Measurements from ENCODE around the gene RNF19B. TPM values are rescaled to one million over a fixed set of nuclear protein-coding genes. Genes with fewer than 3 reads are reported as not detected.

The RNF19B gene
- total and polyA plus RNA-seq, 10 of the 15 experiments (the other 5 are each of a cell fraction or from before 2014, with no cell fraction given), result 2.8 to 32.6 (median 16.6) TPM

DNA sequence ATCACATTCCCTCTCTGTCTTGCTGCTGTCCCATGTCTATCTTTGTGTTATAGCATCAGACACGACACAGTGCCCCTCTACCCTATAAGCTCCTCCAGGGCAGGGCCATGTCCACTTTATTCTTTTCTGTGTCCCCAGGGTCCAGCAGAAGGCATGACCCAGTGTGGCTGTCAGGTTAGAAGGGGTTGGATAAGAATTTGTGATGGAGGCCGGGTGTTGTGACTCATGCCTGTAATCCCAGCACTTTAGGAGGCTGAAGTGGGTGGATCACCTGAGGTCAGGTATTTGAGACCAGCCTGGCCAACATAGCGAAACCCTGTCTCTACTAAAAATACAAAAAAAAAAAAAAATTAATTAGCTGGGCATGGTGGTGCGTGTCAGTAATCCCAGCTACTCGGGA is 26.3 kb upstream of the RNF19B start:
- Histone ChIP-seq H2AFZ (ENCODE audit: control insufficient read depth, low read depth, low read length) (no peak overlapping the region), H3K27me3 (replicated peaks in 1 of 2; ENCODE audit: control insufficient read depth in 2 of 2, insufficient read depth in 2 of 2, low read length in 1 of 2) (no peaks in the 10 kb centered on the region), H3K36me3 (ENCODE audit: control insufficient read depth in 2 of 2, insufficient read depth in 2 of 2, low read length in 1 of 2) (no peaks in the 10 kb centered on the region; a peak in 1 of 4 replicates), H4K20me1 (ENCODE audit: control insufficient read depth, insufficient read depth) (no peaks in the 10 kb centered on the region), H3K4me1 (ENCODE audit: control insufficient read depth, insufficient read depth, low read length) (peaks cover 57% of the 10 kb centered on the region), H3K4me2 (ENCODE audit: control insufficient read depth, insufficient read depth) (no peak overlapping the region), H3K9me3 (replicated peaks; ENCODE audit: control insufficient read depth, insufficient read depth, low read length) (no peaks in the 10 kb centered on the region), H3K27ac (ENCODE audit: control insufficient read depth, insufficient read depth) (peak overlapping the region; percentile 99), H3K9ac (ENCODE audit: control insufficient read depth, insufficient read depth, low read length) (no peak overlapping the region; the same call in 1 of the 2 replicates), H3K4me3 (no peak overlapping the region), H3K79me2 (ENCODE audit: control insufficient read depth, insufficient read depth, low read length) (no peaks in the 10 kb centered on the region)
- ATAC-seq (no peak), FAIRE-seq (no peak), DNase-seq (ENCODE audit: low read depth, low spot score) (no peak)
- SMC1A ChIA-PET (ENCODE audit: uncharacterized antibody, unreplicated experiment), result interaction anchor here (4.0 kb wide), 1 partner anchor 29 kb away, joined by 30 read pairs; no protein-coding TSS in a partner anchor
- 85% methylated on average over 4 of the region's 5 CpGs for WGBS (ENCODE audit: insufficient coverage, insufficient replicate concordance, low lambda C conversion rate, missing lambda C conversion rate)
- POLR2A ChIA-PET, result interaction anchor here (0.6 to 4.8 kb wide), 5 partner anchors 10 to 34 kb away, joined by 4 to 56 read pairs (median 10); partner anchors contain the start of gene RNF19B
- CTCF ChIA-PET, result interaction anchor here (1.5 to 2.5 kb wide), 2 partner anchors 16 to 64 kb away, joined by 5 to 11 read pairs; no protein-coding TSS in a partner anchor
- TF ChIP-seq NFXL1 (IDR thresholded peaks at IDR 0.05; ENCODE audit: borderline replicate concordance) (no peak), ASH2L (IDR thresholded peaks at IDR 0.05; ENCODE audit: borderline replicate concordance, low read depth) (no peak), POLR2AphosphoS2 (IDR thresholded peaks at IDR 0.05; ENCODE audit: low read depth, low read length) (no peak), PAX8 (IDR thresholded peaks at IDR 0.05) (no peak), ZSCAN29 (IDR thresholded peaks at IDR 0.05) (no peak), NBN (IDR thresholded peaks at IDR 0.05) (no peak), CREM (IDR thresholded peaks at IDR 0.05; ENCODE audit: low read depth) (no peak), TCF7 (IDR thresholded peaks at IDR 0.05; ENCODE audit: borderline replicate concordance) (no peak), SMARCA5 (IDR thresholded peaks at IDR 0.05) (no peak), TCF12 (IDR thresholded peaks at IDR 0.05; ENCODE audit: low read depth, low read length) (no peak), HDGF (IDR thresholded peaks at IDR 0.05) (no peak)
- TF ChIP-seq, protein P1, sequence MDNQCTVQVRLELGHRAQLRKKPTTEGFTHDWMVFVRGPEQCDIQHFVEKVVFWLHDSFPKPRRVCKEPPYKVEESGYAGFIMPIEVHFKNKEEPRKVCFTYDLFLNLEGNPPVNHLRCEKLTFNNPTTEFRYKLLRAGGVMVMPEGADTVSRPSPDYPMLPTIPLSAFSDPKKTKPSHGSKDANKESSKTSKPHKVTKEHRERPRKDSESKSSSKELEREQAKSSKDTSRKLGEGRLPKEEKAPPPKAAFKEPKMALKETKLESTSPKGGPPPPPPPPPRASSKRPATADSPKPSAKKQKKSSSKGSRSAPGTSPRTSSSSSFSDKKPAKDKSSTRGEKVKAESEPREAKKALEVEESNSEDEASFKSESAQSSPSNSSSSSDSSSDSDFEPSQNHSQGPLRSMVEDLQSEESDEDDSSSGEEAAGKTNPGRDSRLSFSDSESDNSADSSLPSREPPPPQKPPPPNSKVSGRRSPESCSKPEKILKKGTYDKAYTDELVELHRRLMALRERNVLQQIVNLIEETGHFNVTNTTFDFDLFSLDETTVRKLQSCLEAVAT (IDR thresholded peaks at IDR 0.05), result no peak
- TF ChIP-seq, protein P2, sequence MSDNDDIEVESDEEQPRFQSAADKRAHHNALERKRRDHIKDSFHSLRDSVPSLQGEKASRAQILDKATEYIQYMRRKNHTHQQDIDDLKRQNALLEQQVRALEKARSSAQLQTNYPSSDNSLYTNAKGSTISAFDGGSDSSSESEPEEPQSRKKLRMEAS (IDR thresholded peaks at IDR 0.05; ENCODE audit: low read depth, low read length), result no peak
- TF ChIP-seq, protein P3, sequence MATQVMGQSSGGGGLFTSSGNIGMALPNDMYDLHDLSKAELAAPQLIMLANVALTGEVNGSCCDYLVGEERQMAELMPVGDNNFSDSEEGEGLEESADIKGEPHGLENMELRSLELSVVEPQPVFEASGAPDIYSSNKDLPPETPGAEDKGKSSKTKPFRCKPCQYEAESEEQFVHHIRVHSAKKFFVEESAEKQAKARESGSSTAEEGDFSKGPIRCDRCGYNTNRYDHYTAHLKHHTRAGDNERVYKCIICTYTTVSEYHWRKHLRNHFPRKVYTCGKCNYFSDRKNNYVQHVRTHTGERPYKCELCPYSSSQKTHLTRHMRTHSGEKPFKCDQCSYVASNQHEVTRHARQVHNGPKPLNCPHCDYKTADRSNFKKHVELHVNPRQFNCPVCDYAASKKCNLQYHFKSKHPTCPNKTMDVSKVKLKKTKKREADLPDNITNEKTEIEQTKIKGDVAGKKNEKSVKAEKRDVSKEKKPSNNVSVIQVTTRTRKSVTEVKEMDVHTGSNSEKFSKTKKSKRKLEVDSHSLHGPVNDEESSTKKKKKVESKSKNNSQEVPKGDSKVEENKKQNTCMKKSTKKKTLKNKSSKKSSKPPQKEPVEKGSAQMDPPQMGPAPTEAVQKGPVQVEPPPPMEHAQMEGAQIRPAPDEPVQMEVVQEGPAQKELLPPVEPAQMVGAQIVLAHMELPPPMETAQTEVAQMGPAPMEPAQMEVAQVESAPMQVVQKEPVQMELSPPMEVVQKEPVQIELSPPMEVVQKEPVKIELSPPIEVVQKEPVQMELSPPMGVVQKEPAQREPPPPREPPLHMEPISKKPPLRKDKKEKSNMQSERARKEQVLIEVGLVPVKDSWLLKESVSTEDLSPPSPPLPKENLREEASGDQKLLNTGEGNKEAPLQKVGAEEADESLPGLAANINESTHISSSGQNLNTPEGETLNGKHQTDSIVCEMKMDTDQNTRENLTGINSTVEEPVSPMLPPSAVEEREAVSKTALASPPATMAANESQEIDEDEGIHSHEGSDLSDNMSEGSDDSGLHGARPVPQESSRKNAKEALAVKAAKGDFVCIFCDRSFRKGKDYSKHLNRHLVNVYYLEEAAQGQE (IDR thresholded peaks at IDR 0.05; ENCODE audit: low read depth, low read length), result no peak
- TF ChIP-seq, protein P4, sequence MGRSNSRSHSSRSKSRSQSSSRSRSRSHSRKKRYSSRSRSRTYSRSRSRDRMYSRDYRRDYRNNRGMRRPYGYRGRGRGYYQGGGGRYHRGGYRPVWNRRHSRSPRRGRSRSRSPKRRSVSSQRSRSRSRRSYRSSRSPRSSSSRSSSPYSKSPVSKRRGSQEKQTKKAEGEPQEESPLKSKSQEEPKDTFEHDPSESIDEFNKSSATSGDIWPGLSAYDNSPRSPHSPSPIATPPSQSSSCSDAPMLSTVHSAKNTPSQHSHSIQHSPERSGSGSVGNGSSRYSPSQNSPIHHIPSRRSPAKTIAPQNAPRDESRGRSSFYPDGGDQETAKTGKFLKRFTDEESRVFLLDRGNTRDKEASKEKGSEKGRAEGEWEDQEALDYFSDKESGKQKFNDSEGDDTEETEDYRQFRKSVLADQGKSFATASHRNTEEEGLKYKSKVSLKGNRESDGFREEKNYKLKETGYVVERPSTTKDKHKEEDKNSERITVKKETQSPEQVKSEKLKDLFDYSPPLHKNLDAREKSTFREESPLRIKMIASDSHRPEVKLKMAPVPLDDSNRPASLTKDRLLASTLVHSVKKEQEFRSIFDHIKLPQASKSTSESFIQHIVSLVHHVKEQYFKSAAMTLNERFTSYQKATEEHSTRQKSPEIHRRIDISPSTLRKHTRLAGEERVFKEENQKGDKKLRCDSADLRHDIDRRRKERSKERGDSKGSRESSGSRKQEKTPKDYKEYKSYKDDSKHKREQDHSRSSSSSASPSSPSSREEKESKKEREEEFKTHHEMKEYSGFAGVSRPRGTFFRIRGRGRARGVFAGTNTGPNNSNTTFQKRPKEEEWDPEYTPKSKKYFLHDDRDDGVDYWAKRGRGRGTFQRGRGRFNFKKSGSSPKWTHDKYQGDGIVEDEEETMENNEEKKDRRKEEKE (IDR thresholded peaks at IDR 0.05), result no peak
- in situ Hi-C loops (cut with MboI), result no loop called here
- intact Hi-C loops (cut with micrococcal nuclease; ENCODE audit: unreplicated experiment), result loop anchor here (5.0 kb wide), 1 partner anchor 36 kb away; no protein-coding TSS in a partner anchor
- BruUV-seq (replicated peaks), result no TSS peak
- RAD21 ChIA-PET (ENCODE audit: unreplicated experiment), result interaction anchor here (1.3 to 4.0 kb wide), 3 partner anchors 10 to 31 kb away, joined by 3 to 63 read pairs (median 38); partner anchors contain the start of gene RNF19B
